OCI-LY1 (cell line): Measurements from ENCODE around the gene EBF4.

Source experiments
- H2AFZ ChIP-seq: fragments of 200-600 bp; sonication (generic), shearing (Covaris generic); 2 replicates; pipeline ENCODE4 v1.6.0; 2014; ENCODE audit warnings: antibody characterized with exemption, mild to moderate bottlenecking, low read length
- H3F3A ChIP-seq: fragments of 200-600 bp; sonication (generic), shearing (Covaris generic); 2 replicates; pipeline ENCODE4 v1.6.0; 2014; ENCODE audit warnings: mild to moderate bottlenecking, antibody characterized with exemption, low read length, moderate library complexity; ENCODE audit not compliant: insufficient read depth
- H3K27ac ChIP-seq: fragments of 200-600 bp; sonication (generic); 2 replicates; pipeline ENCODE4 v1.5.1; 2014; ENCODE audit warnings: low read length, mixed run types, mild to moderate bottlenecking, low read depth; ENCODE audit not compliant: poor library complexity, severe bottlenecking
- H3K27me3 ChIP-seq: fragments of 200-600 bp; sonication (generic); 2 replicates; pipeline ENCODE4 v1.6.0; 2014; ENCODE audit warnings: antibody characterized with exemption, mild to moderate bottlenecking, low read length, moderate library complexity; ENCODE audit not compliant: insufficient read depth
- H3K36me3 ChIP-seq: fragments of 200-600 bp; sonication (generic); 2 replicates; pipeline ENCODE4 v1.6.1; 2014; ENCODE audit warnings: mild to moderate bottlenecking, antibody characterized with exemption, low read length, moderate library complexity, mixed read lengths; ENCODE audit not compliant: insufficient read depth
- H3K4me1 ChIP-seq: fragments of 200-600 bp; sonication (generic); 2 replicates; pipeline ENCODE4 v1.5.1; 2014; ENCODE audit warnings: mild to moderate bottlenecking, low read length, moderate library complexity; ENCODE audit not compliant: insufficient read depth, severe bottlenecking
- H3K4me2 ChIP-seq: fragments of 200-600 bp; sonication (generic), shearing (Covaris generic); 2 replicates; pipeline ENCODE4 v1.6.1; 2014; ENCODE audit warnings: low read length
- H3K4me3 ChIP-seq: fragments of 200-600 bp; sonication (generic); 2 replicates; pipeline ENCODE4 v1.5.1; 2014; ENCODE audit warnings: low read length, low read depth, mild to moderate bottlenecking, mixed read lengths; ENCODE audit not compliant: poor library complexity, severe bottlenecking
- H3K79me2 ChIP-seq: fragments of 200-600 bp; shearing (Covaris generic); 2 replicates; pipeline ENCODE4 v1.6.1; 2016; ENCODE audit warnings: mixed run types, low read length, mixed read lengths; ENCODE audit not compliant: insufficient read depth
- H3K9ac ChIP-seq: fragments of 200-600 bp; sonication (generic), shearing (Covaris generic); 2 replicates; pipeline ENCODE4 v1.6.1; 2014; ENCODE audit warnings: mild to moderate bottlenecking, low read length, mixed read lengths
- H3K9me2 ChIP-seq: fragments of 200-600 bp; sonication (generic), shearing (Covaris generic); 2 replicates; pipeline ENCODE4 v1.6.1; 2014; ENCODE audit warnings: low read depth, mild to moderate bottlenecking, low read length, mixed read lengths
- H3K9me3 ChIP-seq: fragments of 200-600 bp; shearing (Covaris generic); 2 replicates; pipeline ENCODE4 v1.6.1; 2014; ENCODE audit warnings: low read length, mixed read lengths
- H4K20me1 ChIP-seq: fragments of 200-600 bp; sonication (generic), shearing (Covaris generic); 2 replicates; pipeline ENCODE4 v1.6.0; 2016; ENCODE audit warnings: mild to moderate bottlenecking, low read length; ENCODE audit not compliant: insufficient read depth
- EZH2 ChIP-seq: fragments of 200-600 bp; sonication (generic), shearing (Covaris generic); IDR thresholded peaks from 2 replicates; pipeline ENCODE4 v1.8.0; 2017; ENCODE audit warnings: borderline replicate concordance, mixed run types, mild to moderate bottlenecking, antibody characterized with exemption, low read length, moderate library complexity, mixed read lengths
- TF ChIP-seq, protein P1 (sequence below): fragments of 200-600 bp; sonication (generic), shearing (Covaris generic); IDR thresholded peaks from 2 replicates; pipeline ENCODE4 v1.5.1; 2017; ENCODE audit warnings: mild to moderate bottlenecking, antibody characterized with exemption, low read length, moderate library complexity, mixed read lengths

EBF4 gene

DNA sequence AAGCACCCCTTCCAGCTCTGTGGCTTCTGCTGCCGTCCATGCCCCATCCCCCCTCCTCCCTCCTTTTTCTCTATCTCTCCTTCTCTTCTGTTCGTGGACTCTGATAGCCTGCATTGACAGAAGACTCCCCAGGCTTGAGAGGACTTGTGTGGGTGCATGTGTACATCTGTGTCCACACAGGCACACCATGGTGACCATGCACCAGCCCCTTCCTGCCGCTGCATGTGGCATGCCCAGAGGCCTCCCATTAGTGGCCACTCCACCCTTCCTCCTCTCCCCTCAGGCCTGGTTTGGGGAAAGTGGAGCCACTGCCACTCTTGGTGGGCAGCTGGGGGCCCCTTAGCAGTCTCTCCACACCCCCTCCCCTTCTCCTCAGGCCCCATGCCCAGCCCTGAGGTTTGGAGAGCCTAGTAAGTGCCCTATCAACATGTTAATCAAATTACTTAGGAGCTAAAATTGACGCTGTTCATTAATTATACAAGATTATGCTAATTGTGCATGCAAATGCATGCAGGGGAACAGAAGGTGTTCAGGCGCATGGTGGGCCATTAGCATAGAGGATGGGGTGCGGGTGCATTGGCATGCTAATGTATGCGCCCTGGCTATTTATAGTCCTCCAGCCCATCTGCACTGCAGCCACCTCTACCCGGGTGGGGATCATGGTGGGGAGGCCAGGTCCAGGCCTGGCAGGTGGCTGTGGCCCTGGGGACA lies 45.9 kb downstream of the EBF4 start:
- Histone ChIP-seq H3K79me2 (no peaks in the 10 kb centered on the region), H3F3A (no peaks in the 10 kb centered on the region), H4K20me1 (no peaks in the 10 kb centered on the region), H3K9ac (no peak overlapping the region), H3K4me3 (no peak overlapping the region), H2AFZ (no peak overlapping the region), H3K27me3 (no peaks in the 10 kb centered on the region), H3K9me2 (no peaks in the 10 kb centered on the region), H3K36me3 (no peaks in the 10 kb centered on the region), H3K9me3 (no peaks in the 10 kb centered on the region), H3K4me1 (no peaks in the 10 kb centered on the region), H3K27ac (no peak overlapping the region), H3K4me2 (no peak overlapping the region)
- no peak for TF ChIP-seq EZH2
- TF ChIP-seq, protein P1, sequence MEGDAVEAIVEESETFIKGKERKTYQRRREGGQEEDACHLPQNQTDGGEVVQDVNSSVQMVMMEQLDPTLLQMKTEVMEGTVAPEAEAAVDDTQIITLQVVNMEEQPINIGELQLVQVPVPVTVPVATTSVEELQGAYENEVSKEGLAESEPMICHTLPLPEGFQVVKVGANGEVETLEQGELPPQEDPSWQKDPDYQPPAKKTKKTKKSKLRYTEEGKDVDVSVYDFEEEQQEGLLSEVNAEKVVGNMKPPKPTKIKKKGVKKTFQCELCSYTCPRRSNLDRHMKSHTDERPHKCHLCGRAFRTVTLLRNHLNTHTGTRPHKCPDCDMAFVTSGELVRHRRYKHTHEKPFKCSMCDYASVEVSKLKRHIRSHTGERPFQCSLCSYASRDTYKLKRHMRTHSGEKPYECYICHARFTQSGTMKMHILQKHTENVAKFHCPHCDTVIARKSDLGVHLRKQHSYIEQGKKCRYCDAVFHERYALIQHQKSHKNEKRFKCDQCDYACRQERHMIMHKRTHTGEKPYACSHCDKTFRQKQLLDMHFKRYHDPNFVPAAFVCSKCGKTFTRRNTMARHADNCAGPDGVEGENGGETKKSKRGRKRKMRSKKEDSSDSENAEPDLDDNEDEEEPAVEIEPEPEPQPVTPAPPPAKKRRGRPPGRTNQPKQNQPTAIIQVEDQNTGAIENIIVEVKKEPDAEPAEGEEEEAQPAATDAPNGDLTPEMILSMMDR = no peak

DNA sequence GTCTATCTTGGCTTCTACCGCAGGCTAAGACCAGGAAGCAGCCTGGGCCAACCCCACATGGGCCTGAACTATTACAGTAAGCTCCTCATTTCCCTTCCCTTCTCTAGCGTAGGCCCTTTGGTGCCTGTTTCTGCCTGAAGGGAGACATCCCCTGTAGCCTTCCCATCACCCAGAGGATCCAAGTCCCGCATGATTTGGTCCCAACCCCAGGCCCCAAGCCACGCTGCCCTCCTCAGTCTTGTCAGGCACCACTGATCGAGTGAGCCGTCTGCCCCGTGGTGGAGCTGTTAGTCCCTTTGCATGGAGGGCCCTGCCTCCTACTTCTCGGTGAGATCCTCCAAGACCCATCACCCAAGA lies 46.4 kb downstream of the EBF4 start:
- Histone ChIP-seq H2AFZ (no peak overlapping the region), H3F3A (no peaks in the 10 kb centered on the region), H3K4me3 (no peak overlapping the region)

DNA sequence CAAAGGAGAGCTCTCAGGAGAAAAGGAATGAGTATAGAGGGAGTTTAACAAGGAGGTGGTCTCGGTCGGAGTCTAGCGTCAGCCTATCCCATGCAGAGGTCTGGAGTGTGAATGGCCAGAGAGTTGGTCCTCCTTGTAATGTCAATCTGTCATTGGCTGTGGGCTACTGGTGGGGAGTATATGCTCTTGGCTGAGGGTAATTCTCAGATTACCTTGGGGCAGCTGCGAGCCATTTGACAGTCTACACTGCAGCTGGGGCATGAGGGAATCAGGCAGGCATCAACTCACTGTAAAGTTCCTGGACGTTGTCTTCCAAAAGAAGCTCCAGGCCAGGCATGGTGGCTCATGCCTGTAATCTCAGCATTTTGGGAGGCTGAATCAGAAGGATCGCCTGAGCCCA lies 48.1 kb downstream of the EBF4 start:
- Histone ChIP-seq H2AFZ (no peak overlapping the region), H3K4me1 (no peaks in the 10 kb centered on the region), H3K27ac (no peak overlapping the region), H4K20me1 (no peaks in the 10 kb centered on the region), H3K4me3 (no peak overlapping the region), H3K27me3 (no peaks in the 10 kb centered on the region), H3F3A (no peaks in the 10 kb centered on the region), H3K79me2 (no peaks in the 10 kb centered on the region), H3K9me3 (no peaks in the 10 kb centered on the region), H3K9ac (no peak overlapping the region), H3K36me3 (no peaks in the 10 kb centered on the region), H3K9me2 (no peaks in the 10 kb centered on the region), H3K4me2 (no peak overlapping the region)
- TF ChIP-seq, protein P1 = no peak
- TF ChIP-seq EZH2 = no peak

More for the DNA sequence above, 46.4 kb downstream of the EBF4 start:
- H3K9me2 ChIP-seq = no peaks in the 10 kb centered on the region
- H3K79me2 ChIP-seq = no peaks in the 10 kb centered on the region
- no peak for TF ChIP-seq EZH2
- TF ChIP-seq, protein P1 = no peak
- no peak overlapping the region for H3K9ac ChIP-seq
- no peak overlapping the region for H3K27ac ChIP-seq
- H3K4me1 ChIP-seq = no peaks in the 10 kb centered on the region
- H3K9me3 ChIP-seq = no peaks in the 10 kb centered on the region
- no peaks in the 10 kb centered on the region for H3K27me3 ChIP-seq
- H4K20me1 ChIP-seq = no peaks in the 10 kb centered on the region
- H3K4me2 ChIP-seq = no peak overlapping the region
- H3K36me3 ChIP-seq = no peaks in the 10 kb centered on the region
